OCI-LY3 (cell line): Measurements from ENCODE around the gene CCL28.

Experiments
- H2AFZ ChIP-seq: fragments of 200-600, 300-600 bp; shearing (Covaris generic); 2 replicates; pipeline ENCODE4 v1.6.0; 2014; ENCODE audit warnings: antibody characterized with exemption, low read depth, low read length
- H3K27ac ChIP-seq: fragments of 200-600, 300-600 bp; sonication (generic); 2 replicates; pipeline ENCODE4 v1.5.1; 2014; ENCODE audit warnings: mild to moderate bottlenecking, low read length, moderate library complexity, mixed read lengths
- H3K27me3 ChIP-seq: fragments of 200-600, 300-600 bp; sonication (generic); 2 replicates; pipeline ENCODE4 v1.6.1; 2014; ENCODE audit warnings: low read depth, low read length, mixed read lengths
- H3K36me3 ChIP-seq: fragments of 200-600, 300-600 bp; sonication (generic); replicated peaks from 2 replicates; pipeline ENCODE3; 2014; ENCODE audit warnings: low read depth, low read length, mixed read lengths
- H3K4me1 ChIP-seq: fragments of 300-600, 200-600 bp; sonication (generic); 2 replicates; pipeline ENCODE4 v1.6.1; 2014; ENCODE audit warnings: low read length, mixed read lengths
- H3K4me2 ChIP-seq: fragments of 200-600, 300-600 bp; sonication (generic); 2 replicates; pipeline ENCODE4 v1.6.1; 2014; ENCODE audit warnings: low read length, mixed read lengths
- H3K4me3 ChIP-seq: fragments of 300-600, 200-600 bp; sonication (generic); 2 replicates; pipeline ENCODE4 v1.5.1; 2014; ENCODE audit warnings: antibody characterized with exemption, mild to moderate bottlenecking, low read length, moderate library complexity
- H3K79me2 ChIP-seq: fragments of 300-600, 200-600 bp; shearing (Covaris generic); 2 replicates; pipeline ENCODE4 v1.6.1; 2014; ENCODE audit warnings: mild to moderate bottlenecking, low read length, mixed read lengths
- H3K9ac ChIP-seq: fragments of 300-600, 200-600 bp; shearing (Covaris generic); 2 replicates; pipeline ENCODE4 v1.6.0; 2014; ENCODE audit warnings: mild to moderate bottlenecking, low read length, moderate library complexity
- H3K9me3 ChIP-seq: fragments of 200-600, 300-600 bp; shearing (Covaris generic); 2 replicates; pipeline ENCODE4 v1.6.1; 2014; ENCODE audit warnings: low read length, mixed read lengths; ENCODE audit not compliant: insufficient read depth
- H4K20me1 ChIP-seq: fragments of 200-600, 300-600 bp; sonication (generic); 2 replicates; pipeline ENCODE4 v1.6.1; 2016; ENCODE audit warnings: low read length, mixed read lengths; ENCODE audit not compliant: insufficient read depth
- EZH2phosphoT487 ChIP-seq: fragments of 200-600 bp; shearing (Covaris generic); IDR thresholded peaks from 2 replicates; pipeline ENCODE4 v1.6.1; 2018; ENCODE audit warnings: antibody characterized with exemption, mixed run types, low read depth
- TF ChIP-seq, protein P1 (sequence below): fragments of 200-600, 300-600 bp; sonication (generic); IDR thresholded peaks from 2 replicates; pipeline ENCODE4 v1.5.1; 2014; ENCODE audit warnings: antibody characterized with exemption, low read length, low read depth

The CCL28 gene

DNA sequence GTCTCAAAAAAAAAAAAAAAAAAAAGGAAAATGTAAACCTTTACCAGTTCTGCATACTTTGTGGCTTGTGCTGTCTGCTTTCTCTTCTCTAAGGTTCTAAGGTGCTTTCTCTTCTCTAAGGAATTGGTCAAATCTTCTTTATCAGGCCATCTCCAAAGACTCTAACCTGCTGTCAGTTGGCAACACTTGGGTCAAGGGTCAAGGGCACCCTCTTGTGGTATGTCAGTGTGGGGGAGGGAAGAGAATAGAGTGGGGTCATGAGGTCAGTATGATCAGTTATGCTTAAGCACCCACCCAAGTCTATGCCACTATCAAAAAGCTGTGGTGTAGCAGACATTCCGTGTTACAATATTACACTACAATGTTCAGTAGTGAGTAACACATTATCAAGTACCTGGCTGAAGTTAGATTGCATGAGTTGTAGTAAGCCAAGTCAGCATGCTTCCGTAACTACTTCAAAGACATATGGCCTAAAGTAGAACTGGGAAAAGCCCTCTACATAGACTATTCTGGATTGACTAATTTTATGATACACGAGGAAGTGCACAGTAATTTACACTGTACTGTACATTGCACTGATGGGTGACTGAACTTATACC lies 25.0 kb upstream of the CCL28 start:
- H2AFZ ChIP-seq = no peak overlapping the region
- H3K79me2 ChIP-seq = no peaks in the 10 kb centered on the region
- no peak for TF ChIP-seq EZH2phosphoT487
- TF ChIP-seq, protein P1, sequence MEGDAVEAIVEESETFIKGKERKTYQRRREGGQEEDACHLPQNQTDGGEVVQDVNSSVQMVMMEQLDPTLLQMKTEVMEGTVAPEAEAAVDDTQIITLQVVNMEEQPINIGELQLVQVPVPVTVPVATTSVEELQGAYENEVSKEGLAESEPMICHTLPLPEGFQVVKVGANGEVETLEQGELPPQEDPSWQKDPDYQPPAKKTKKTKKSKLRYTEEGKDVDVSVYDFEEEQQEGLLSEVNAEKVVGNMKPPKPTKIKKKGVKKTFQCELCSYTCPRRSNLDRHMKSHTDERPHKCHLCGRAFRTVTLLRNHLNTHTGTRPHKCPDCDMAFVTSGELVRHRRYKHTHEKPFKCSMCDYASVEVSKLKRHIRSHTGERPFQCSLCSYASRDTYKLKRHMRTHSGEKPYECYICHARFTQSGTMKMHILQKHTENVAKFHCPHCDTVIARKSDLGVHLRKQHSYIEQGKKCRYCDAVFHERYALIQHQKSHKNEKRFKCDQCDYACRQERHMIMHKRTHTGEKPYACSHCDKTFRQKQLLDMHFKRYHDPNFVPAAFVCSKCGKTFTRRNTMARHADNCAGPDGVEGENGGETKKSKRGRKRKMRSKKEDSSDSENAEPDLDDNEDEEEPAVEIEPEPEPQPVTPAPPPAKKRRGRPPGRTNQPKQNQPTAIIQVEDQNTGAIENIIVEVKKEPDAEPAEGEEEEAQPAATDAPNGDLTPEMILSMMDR = no peak
- H3K4me2 ChIP-seq = no peak overlapping the region
- H3K27ac ChIP-seq = no peak overlapping the region
- no peaks in the 10 kb centered on the region; the same call in 1 of the 2 replicates for H3K4me1 ChIP-seq
- no peak overlapping the region for H3K9ac ChIP-seq
- no peaks in the 10 kb centered on the region for H3K36me3 ChIP-seq
- H3K4me3 ChIP-seq = no peak overlapping the region
- H3K27me3 ChIP-seq = no peaks in the 10 kb centered on the region
- no peaks in the 10 kb centered on the region for H3K9me3 ChIP-seq
- H4K20me1 ChIP-seq = no peaks in the 10 kb centered on the region

DNA sequence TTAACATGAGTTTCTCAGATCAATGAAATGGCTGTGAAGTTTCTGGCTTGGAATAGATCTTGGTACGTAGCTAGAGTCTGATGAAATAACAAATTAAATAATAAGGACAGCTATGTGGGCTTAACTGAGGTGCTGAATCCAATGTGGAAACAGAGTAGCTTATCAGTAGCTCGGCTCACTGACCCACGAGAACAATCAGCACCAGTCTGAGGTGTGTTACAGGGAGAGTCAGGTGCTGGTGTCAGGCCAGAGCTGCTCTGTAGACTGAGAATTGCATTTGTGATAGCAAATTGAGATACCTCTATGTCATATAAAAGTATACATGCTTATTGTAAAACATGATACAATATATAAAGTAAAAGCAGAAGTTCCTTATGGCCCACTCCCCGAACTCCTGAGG lies 21.2 kb upstream of the CCL28 start:
- no peaks in the 10 kb centered on the region for H3K27me3 ChIP-seq
- H3K27ac ChIP-seq = no peak overlapping the region
- H3K36me3 ChIP-seq = no peaks in the 10 kb centered on the region
- H3K79me2 ChIP-seq = no peaks in the 10 kb centered on the region
- no peak overlapping the region for H3K4me3 ChIP-seq
- H3K9ac ChIP-seq = no peak overlapping the region
- H3K9me3 ChIP-seq = no peaks in the 10 kb centered on the region
- H3K4me1 ChIP-seq = no peaks in the 10 kb centered on the region
- no peak overlapping the region for H2AFZ ChIP-seq
- no peaks in the 10 kb centered on the region for H4K20me1 ChIP-seq
- H3K4me2 ChIP-seq = no peak overlapping the region
- TF ChIP-seq EZH2phosphoT487 = no peak
- TF ChIP-seq, protein P1 = no peak

DNA sequence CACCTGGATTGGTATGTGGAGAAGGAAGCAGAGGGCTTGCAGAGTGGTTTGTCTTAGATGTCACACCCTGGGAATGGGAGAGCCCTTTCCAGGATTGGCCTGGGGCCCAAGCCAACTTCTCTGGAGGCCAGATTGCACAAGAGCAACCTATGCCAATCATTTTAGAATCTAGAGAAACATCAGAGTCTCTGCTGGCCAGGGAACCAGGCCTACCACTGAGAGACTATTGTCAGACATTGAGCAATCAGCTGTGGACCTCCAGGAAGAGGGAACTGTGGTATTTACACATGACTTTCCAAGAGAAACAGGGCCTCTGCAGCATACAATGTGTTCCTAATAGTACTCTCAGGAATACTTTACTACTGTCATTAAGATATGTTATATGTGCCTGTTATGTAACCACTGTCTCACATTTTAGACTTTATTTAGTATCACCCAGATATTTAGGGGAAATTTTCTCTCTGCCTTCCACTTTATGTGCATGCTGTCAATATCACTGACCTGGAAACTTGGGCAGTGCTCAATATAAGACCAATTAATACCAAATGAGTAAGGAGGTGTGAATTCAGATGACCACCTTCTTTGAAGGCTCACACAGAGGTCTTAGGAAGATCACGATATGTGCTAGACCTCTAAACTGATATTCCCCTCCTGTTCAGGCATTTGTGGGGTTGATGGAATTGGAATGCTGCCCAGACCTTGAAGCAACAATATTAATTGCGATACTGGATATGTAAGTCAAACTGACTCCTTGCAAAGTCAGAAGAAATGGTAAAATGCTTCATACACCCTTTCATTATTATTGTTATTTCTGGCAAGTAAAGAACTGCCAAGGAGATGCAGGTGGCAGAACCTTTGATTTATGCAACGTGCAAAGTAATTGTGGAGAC lies 20.5 kb upstream of the CCL28 start:
- H3K4me3 ChIP-seq = no peak overlapping the region
- no peaks in the 10 kb centered on the region for H4K20me1 ChIP-seq
- H3K27me3 ChIP-seq = no peaks in the 10 kb centered on the region
- H3K4me2 ChIP-seq = no peak overlapping the region
- H3K27ac ChIP-seq = no peak overlapping the region
- H3K36me3 ChIP-seq = no peaks in the 10 kb centered on the region
- H3K9ac ChIP-seq = no peak overlapping the region
- no peaks in the 10 kb centered on the region for H3K79me2 ChIP-seq
- H3K4me1 ChIP-seq = 0 out of 2 replicates have a peak, but pooled peaks cover 4% of the 10 kb centered on the region
- no peaks in the 10 kb centered on the region for H3K9me3 ChIP-seq
- no peak overlapping the region for H2AFZ ChIP-seq
- TF ChIP-seq, protein P1 = no peak
- no peak for TF ChIP-seq EZH2phosphoT487

DNA sequence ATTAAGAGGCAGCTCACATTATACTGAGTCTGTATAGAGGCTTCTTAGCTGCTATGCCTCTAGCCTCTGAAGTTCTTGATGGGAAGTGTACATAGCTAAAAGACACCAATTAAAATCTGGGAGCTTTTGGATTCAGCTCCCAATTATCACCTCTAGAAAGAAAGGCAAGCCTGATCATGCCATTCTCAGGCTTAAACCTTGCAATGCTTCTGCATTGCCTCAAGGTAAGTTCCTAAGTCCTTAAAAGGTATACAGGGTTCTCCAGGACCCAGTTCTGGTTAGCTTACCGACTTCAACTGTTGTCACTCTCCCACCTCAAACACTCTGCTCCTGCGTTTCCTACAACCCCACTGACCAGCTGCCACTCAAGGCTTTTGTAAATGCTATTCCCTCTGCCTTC lies 17.5 kb upstream of the CCL28 start:
- Histone ChIP-seq H3K4me1 (peaks cover 9% of the 10 kb centered on the region; the same call in 1 of the 2 replicates), H3K9ac (no peak overlapping the region), H3K36me3 (no peaks in the 10 kb centered on the region), H3K9me3 (no peaks in the 10 kb centered on the region), H3K27me3 (no peaks in the 10 kb centered on the region), H3K79me2 (no peaks in the 10 kb centered on the region), H3K27ac (no peak overlapping the region), H3K4me3 (no peak overlapping the region), H4K20me1 (no peaks in the 10 kb centered on the region), H3K4me2 (no peak overlapping the region), H2AFZ (no peak overlapping the region)
- TF ChIP-seq, protein P1 = no peak
- no peak for TF ChIP-seq EZH2phosphoT487
